Epithelial cell of esophagus (primary cell): Measurements from ENCODE around the gene PRB2.
A peak's percentile ranks its signal among the peaks of the same experiment; 100 is the strongest.
"Not testable (repeated sequence)": the region's sequence is repeated elsewhere in the genome, so short reads cannot be mapped to it uniquely, and the experiment has no call there.

Experiments used
- DNase-seq: peaks from one replicate; pipeline ENCODE4 v3.0.0; 2010; ENCODE audit warnings: low read depth
- H3K4me3 ChIP-seq: 2 replicates; pipeline ENCODE4 v1.5.1; 2011; ENCODE audit warnings: mild to moderate bottlenecking, low read length, control low read depth
- CTCF ChIP-seq: IDR thresholded peaks from 2 replicates; pipeline ENCODE4 v1.5.1; 2011; ENCODE audit warnings: low read depth, mild to moderate bottlenecking, low read length, control low read depth, inconsistent platforms; ENCODE audit not compliant: insufficient read depth; ENCODE audit errors: missing control alignments

Gene PRB2

GRCh38 chr12:11395467-11395866, at the start of gene PRB2:
PRB2 (minus strand) TSS chr12:11395567; CDS start chr12:11395529, 38 bp downstream.
- DNase-seq, H3K4me3 ChIP-seq: not testable (repeated sequence)

- no peak for TF ChIP-seq CTCF
- no peak overlapping the region for H3K4me3 ChIP-seq
- DNase-seq, result no peak
These were observed 42.6 kb upstream of the PRB2 start for GRCh38 chr12:11437966-11438365.

- no peak overlapping the region for H3K4me3 ChIP-seq
- TF ChIP-seq CTCF, result no peak
- DNase-seq, result no peak
These were observed 38.3 kb upstream of the PRB2 start for GRCh38 chr12:11433664-11434063.

- TF ChIP-seq CTCF, result no peak
These were observed 36.1 kb upstream of the PRB2 start for GRCh38 chr12:11431486-11431885.

GRCh38 chr12:11427341-11427740, 32.0 kb upstream of the PRB2 start:
- no peak overlapping the region for H3K4me3 ChIP-seq
- no peak for DNase-seq
- TF ChIP-seq CTCF, result no peak

More at GRCh38 chr12:11431486-11431885, 36.1 kb upstream of the PRB2 start:
- no peak overlapping the region for H3K4me3 ChIP-seq
- DNase-seq, result no peak

GRCh38 chr12:11412731-11413130, 17.4 kb upstream of the PRB2 start:
- H3K4me3 ChIP-seq, result no peak overlapping the region
- no peak for TF ChIP-seq CTCF
- no peak for DNase-seq

- DNase-seq, result peak; percentile 75
- TF ChIP-seq CTCF, result no peak
- no peak overlapping the region for H3K4me3 ChIP-seq
These were observed 12.7 kb upstream of the PRB2 start for GRCh38 chr12:11408096-11408495.

- peak; percentile 35 for DNase-seq
- TF ChIP-seq CTCF, result no peak
- H3K4me3 ChIP-seq, result no peak overlapping the region
These were observed 2.0 kb upstream of the PRB2 start for GRCh38 chr12:11397366-11397765.

- not testable (repeated sequence) for H3K4me3 ChIP-seq
- DNase-seq, result peak; percentile 75
These were observed 3.9 kb downstream of the PRB2 start for GRCh38 chr12:11391456-11391855.

GRCh38 chr12:11377420-11377819, 17.9 kb downstream of the PRB2 start:
- H3K4me3 ChIP-seq, DNase-seq: not testable (repeated sequence)
